HG03521 (cell line): ENCODE data around the gene PEMT.

Experiments used
- ATAC-seq: cut with Tn5 transposase; IDR thresholded peaks from one replicate; pipeline ENCODE4 v1.9.1; 2021; ENCODE audit warnings: mild to moderate bottlenecking, moderate library complexity; ENCODE audit not compliant: unreplicated experiment

Gene PEMT

DNA sequence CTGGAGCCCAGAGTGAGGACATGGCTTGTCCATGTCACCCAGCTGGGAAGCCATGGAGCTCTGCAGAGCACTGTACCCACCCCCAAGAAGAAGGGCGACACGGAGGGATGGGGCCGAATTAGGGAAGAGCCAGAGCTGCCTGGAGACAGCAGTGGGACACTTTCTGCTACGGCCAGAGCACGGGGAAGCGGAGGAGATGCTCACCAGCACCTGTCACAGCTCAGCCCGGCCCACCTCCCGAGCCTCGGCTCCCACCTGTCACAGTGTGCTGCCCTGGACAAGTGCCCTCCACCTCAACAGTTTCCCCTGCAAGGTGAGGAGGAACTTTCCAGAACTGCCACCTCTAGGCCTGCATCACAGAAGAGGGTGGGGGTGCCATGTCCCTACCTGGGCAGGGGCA, 36.4 kb downstream of the PEMT start:
- ATAC-seq, result no peak

DNA sequence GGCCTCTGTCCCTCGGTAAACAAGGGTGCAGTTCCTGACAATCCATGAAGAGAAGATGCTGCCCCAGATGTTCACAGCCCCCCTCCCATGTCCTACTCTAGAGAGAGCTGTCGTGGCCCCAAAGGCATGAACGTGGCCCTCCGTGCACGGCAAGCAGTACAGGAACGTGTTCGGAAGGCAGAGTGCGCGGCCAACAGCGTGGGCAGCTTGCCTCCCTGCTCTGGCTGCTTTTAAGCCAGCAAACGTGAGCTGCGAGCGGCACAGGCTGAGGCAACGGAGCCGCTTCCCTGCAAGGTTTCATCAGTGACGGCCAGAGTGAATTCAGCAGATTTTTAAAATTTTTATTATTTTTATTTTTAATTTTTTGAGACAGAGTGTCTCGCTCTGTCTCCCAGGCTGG, 37.2 kb downstream of the PEMT start:
- ATAC-seq, result no peak

DNA sequence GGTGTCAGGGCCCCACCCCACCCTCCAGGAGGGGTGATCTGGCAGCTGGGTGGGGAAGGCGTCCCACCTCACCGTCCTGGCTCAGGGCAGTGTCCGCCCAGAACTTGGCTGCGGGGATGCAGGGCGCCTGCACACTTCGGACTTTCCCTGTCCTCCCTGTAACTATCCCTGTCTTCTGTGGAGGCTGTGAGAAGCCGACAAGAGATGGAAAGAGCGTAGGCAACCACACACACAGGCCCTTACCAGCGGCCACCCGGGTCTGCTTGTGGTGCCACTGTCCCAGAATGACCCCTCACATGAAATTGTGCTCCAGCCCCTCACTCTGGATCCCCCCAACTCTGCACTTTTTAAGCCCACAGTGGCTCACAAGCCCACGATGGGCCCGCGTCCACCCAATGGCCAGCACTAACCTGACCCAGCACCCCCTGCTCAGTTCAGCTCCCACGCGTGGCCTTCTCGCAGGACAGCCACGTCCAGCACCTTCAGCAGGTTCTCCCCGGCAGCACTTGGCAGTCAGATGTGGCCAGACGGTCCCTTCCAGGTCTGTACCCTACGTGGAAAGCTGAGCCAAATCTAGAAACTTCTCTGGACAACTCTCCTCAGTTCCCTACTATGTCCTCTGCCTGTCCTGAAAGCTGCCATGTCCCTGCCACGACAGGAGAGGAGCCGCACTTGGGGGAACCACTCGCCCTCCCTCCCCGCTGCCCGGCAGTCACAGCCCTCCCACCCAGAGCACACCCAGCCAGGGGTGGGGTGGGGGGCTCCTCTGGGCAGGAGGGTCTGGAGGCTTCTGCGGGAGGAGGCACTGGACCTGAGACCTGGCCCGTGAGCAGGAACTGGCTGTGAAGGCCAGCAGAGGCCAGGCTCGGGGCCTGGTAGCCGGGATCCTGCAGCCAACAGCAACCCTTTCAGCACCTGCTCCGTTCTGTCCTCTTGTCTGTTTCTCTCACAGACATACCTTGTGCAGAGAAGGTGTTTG, 38.0 kb downstream of the PEMT start:
- no peak for ATAC-seq

DNA sequence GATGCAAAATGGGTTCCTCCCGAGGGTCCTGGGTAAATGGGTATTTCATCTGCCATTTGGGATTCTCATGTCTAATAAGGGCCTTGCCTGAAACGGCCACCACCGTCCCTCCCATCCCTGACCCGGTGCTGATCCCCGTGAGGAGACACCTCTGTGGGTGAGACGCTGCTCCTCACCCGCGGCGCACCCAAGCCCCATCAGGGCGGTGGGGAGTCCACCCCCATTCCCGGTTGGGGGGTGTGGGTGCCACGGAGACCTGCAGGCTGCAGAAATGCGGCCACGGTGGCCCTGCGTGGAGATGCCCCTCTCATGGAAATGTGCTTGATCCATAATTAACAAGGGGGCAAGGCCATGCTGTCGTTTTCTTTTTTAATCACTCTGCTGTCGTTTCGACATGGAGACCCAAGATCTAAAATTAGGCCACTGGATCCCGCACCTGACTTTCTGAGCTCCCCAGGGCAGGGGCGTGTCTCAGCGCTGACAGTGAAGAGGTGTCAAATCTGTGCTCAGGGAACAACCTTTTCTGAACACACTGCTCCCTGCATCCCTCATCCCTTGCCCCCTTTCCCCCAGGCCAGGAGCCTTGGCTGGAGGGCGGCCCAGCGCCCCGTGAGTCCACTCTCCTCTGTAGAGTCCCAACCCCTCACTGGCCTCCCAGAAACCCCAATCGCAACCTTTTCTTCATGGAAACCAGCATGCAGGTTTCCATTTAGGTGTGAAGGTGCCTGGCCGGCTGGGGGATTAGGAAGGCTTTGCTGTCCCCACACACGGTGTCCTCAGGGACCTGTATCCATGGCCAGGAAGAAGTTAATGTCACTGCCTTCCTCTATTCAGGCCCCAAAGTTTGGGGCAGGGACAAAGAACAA, 38.9 kb downstream of the PEMT start:
- no peak for ATAC-seq

DNA sequence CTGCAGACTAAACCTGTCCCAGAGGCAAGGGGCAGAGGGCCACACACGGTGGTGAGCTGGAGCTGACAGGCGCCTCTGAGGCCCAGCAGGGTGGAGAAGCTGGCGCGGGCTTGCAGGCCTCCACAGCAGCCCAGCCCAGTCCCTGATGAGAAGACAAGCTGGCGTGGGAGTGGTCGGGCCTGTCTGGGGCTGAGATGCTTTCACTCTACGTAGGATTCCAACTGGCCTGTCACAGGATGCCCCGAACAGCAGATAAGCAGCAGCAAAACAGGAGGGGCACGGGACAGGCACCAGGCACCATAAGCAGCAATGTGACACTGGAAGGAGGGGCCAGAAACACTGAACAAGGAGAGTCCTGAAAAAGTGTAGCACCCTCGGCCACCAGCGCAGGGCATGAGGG, 40.1 kb downstream of the PEMT start:
- ATAC-seq, result no peak

DNA sequence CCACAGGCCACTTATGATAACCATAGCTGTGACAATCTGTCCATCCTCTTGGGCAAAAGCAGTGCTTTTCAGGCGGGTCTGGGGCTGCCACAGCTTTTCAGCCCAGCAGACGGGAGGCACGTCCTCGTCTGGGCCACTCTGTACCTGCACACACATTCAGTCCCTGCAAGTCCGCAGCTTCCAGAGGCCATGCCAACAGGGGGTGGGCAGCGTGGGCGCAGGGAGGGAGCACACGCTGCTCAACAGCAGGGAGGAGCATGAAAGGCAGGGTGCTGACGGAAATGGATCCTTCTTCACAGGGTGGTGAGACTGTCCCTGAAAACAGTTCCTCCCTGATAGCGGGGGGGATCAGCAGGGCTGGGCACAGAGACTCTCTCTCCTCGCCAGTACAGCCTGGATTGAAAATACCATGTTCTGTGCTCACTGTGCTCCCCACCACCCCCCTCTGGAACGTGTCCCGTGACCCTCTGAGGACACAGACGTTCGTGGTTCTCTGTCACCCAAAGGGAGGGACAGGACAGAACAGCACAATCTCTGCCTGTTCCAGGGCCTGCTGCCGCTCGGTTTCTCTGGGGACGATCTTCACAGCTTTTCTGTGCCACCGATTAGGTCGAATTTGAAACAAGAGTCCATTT, 41.7 kb downstream of the PEMT start:
- no peak for ATAC-seq

DNA sequence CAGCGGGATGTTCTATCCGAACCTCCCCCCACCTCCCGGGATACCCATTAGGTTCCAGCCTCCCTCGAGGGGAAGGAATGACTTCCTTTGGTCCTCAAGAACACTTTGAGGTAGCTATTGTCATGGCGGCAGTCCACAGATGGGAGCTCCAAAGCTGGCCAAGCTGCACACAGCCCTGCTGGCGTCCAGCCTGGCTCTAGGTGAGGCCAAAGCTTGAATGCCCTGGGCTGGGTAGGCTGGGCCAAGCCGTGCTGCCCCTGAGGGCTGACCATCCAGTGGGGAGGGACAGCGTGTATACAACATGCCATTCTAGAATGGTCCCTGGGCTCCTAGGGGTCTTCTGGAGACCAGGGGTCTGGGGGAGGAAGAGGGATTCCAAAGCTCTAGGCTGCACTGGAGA, 43.5 kb downstream of the PEMT start:
- no peak for ATAC-seq

DNA sequence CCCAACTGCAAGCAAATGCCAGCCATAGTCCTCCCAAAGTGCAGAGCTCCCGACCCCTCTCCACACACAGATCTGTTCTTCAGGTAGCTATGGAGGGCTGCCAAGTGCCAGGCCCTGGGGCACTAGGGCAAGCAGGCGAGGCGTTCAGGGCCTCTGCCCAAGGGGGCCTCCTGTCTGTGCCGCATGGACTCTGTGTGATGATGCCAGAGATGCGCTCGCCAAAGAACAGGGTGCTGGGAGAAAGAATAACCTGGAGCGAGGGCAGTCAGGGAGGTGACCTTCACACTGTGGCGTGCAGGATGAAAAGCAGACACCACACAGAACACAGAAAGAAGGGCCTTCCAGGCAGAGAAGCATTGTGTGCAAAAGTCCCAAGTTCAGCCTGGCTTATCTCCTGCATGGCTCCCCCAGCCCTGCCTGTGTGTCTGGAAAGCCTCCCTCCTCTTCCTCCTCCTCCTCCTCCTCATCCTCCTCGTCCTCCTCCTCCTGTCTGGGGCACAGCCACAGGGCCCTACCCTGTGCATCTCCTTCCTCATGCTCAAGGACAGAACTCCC, 44.2 kb downstream of the PEMT start:
- no peak for ATAC-seq

DNA sequence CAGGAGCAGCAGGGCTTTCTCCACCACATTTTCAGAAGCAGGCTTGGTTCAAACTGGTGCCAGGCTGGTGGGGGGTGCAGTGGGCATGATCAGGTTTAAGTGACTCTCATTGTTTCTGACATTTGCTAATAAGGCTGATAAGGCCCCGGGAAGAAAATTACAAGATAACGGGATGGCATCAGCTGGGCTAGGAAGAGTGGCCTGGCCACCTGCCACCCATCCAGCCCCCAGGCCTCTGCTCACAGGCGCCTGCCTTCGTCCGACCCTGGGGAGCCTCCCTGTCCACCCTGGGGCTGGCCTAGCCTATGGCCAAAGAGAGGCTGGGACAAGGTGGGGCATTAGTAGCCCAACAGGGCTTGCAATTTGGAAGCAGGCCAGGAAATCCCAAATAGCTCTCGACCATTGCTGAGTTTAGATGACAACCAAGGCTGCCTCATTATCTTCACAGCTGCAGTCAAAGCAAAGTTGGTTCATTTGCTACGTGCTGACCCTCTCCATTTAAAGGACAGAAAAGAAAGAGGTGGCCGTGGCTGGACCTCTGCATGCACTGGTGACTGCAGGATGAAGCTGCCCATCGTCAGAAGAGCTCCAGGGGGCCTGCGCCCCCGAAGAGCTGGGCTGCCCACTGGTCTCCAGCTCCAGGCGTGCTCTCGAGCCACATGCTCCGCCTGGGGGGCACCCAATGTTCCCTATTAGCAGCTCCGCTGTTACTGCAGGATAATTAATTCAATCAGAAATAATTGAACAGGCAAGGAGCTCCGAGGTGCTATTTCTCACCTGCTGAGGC, 44.9 kb downstream of the PEMT start:
- no peak for ATAC-seq

DNA sequence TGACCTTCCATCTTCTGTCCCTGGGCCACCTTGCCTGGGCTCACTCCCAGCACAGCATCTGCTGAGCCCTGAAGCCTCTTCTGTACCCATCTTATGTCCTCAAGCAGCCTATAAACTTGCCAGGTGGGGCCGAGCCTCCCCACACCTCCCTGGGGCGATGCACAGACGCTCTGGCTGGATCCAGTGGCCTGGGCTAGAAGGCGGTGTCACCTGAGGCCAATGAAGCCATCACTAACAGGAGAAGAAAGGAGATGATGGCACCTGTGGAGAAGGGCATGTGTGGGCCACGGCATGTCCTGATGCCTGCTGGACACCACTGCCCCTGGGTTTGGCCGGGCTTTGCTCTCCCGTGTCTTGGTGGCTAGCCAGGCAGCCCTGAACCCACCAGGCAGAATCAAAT, 45.5 kb downstream of the PEMT start:
- ATAC-seq, result no peak

DNA sequence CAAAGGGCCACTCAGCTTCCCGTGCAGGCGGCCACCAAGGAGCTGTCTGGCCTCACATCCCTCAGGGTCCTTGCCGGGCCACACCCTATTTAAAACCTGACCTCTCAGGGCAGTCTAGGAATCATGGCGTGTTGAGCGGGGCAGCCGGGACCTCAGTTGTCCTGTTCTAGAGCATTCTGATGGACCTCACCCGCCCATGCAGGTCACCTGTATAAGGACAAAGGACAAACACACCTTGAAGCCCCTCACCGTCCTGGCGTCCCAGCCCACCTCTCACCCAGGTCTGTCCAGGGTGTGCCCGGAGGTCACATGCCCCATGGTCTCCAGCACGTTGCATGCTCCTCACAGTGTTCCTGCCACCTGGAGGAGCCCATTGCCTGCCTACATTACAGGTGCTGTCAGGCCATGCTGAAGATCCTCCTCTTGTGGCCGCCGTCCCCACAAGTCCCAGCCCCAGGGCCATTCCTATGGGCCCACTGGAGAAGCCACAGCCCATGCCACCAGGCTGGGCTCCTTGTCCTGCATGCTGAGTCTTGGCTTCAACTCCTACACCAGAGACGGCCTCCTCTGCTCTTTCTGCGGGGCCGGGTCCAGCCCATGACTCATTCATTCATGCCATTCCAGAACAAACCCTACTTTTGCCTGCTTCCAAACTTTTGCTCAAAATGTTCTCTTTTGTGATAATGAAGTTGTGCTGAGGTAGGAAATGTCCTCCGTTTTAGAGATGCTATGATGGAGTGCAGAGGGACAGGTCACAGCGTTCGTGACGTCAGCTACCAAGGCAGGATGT, 46.3 kb downstream of the PEMT start:
- ATAC-seq, result no peak

DNA sequence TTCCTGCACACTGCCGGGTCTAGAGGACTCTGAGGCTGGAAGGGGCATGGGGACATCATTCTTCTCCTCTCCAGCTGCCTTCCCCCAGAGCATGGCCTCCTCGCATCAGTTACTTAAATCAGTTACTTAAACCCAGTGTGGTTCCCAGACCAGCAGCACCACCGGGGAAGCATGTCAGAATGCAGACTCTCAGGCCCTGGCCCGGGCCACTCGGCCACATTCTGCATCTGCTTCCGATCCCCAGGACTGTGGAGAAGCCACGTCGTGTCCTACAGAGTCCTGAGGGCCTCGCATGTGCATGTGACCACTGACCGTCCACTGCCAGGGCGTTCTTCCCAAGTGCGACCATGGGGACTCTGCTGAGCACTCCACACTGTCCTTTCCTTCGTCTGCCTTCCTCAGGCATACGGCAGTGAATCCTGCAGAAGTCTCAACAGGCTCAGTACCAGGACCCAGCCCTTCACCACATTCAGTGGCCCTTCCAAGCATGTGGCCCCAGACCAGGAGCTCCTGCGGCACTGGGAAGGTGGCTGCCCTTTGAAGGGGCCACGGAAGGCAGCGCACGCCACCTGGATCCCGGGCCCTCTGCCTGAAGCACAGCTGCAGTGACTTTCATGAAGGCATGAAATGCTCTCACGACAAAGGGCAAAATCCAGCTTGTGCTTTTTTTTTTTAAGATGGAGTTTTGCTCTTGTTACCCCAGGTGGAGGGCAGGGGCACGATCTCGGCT, 48.4 kb downstream of the PEMT start:
- no peak for ATAC-seq

DNA sequence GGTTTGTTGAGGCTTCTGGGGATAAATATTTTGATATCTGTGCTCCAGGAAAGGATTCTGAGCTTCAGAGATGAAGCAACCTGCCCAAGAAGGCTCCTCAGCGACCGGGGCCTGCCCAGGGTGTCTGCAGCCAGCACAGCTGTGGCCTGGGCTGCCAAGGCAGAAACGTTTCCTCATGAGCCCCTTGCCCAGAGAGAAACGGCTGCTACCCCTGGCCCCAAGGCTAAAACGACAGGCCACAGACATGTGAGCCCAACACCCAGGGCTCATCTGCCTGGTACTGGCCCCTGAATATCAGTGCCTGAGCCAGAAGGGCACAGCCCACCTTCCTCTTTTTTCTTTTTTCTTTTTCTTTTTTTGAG, 49.9 kb downstream of the PEMT start:
- ATAC-seq, result no peak

DNA sequence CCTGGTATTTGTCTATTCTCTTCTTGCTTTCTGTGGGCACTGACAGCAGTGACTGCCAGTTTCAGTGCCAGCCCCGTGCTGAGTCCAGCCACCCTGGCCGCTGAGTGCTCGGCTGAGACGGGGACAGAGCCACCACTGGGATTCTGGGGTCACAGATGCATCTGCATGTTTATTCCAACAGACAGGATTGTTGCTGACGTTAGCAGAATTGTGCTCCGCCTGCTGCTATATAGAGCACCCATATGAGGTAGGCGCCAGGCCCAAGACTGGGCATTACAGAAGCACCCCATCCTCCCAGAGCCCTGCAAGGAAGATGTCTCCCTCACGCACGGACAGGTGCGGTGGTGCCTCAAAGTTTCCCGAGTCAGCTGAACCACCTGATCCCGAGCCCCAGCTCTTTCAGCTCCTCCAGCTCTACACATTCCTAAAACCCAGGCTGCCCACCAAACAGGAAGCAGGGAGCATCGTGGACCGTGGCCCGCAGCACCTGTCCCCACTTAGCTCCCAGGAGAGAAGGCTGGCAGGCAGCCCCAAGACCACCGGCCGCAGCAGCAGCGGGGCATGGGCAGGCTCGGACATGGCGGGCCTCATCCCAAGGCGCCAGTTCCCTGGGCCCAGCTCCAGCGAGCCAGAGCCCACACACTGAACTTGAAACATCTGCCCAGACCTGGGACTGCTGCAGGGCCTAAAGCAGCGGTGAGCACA, 50.4 kb downstream of the PEMT start:
- no peak for ATAC-seq

DNA sequence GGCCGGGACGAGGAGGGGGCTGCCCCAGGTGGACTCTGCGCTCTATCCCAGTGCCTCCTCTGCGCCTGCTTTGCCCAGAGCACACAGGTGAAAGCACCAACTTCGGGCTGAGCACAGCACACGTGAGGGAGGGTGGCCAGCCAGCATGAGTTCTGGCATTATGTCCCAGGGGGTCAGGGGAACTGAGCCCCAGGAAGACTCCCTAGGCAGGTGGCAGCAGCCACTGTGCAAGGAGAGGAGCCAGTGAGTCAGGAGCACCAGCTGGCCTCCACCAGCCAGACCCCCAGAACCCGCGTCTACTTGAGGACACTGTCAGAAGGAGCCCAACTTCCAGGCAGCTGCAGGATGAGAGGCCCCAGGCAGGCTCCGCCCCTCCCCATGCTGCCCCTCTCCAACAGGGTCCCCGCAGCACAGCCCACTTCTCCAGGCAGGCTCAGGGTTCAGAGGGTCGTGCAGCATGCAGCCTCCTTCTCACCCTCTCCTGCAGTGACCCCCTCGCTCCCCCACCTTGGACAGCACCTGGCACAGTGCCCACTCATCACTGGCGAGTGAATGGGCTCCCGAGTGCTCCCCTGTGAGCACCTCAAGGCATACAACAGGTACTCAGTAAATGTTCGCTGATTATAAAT, 51.1 kb downstream of the PEMT start:
- ATAC-seq, result no peak

DNA sequence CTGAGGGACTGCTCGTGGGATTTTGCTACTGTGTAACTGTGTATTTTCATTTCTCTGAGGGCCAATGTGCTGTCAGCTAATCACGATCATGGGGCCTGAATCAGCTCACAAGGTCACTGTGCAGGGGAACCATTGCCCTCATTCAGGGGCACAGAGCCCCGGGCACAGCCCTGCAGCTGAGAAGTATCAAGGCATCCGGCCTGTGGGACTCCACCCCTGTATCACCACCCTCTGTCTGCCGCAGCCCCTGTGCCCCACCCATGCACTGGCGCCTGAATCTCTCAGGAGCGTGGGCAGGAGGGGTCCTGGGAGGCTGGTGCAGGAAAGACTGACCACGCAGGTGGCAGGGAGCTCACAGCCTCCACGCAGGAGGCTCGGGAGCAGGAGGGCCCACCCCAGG, 51.9 kb downstream of the PEMT start:
- no peak for ATAC-seq

DNA sequence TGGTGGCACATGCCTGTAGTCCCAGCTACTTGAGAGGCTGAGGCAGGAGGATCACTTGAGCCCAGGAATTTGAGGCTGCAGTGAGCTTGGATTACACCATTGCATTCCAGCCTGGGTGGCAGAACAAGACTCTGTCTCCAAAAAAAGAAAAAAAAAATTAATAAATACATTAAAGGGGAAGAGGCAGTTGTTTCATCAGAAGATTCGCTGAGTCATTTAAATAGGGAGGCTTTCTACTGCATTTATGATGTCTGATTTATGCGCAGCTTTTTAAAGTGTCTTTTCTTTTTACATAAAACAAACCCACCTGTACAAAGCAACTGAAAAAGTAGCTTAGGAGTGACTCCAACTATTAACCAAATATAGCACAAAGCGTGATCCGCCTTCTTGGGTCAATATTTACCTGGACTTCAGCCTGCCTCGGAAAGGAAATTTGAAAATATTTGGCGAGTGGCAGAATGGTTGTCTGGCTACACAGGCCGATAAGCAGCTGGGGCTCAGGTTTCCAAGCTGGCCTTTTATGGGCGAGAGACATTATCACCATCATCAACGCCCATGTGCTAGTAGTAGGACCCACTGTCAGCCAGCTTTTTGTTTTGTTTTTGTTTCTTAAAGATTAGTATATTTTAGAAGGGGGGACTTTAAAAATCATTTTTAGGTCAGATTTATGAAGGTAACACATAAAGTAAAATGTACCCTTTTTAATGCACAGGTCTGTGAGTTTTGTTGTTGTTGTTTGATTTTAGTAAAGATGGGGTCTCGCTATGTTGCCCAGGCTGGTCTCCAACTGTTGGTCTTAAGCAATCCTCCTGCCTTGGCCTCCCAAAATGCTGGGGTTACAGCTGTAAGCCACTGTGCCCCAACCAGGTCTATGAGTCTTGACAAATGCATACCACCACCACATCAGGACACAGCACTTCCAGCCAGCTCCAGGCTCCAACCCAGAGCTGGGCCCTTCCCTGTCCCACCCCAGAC, 52.8 kb downstream of the PEMT start:
- no peak for ATAC-seq
